Measurements from ENCODE around the gene PALMD. TPM values are rescaled to one million over a fixed set of nuclear protein-coding genes. Genes with fewer than 3 reads are reported as not detected.
A peak's percentile ranks its signal among the peaks of the same experiment; 100 is the strongest.

PALMD gene
- total RNA-seq, 1 donor from 2014 or later: 67.0 TPM

- intact Hi-C loops (cut with DNase I): no loop called here
- no peak for DNase-seq (ENCODE audit: low spot score)
Measured at GRCh38 chr1:99627615-99628014, 18.3 kb upstream of the PALMD start.

- intact Hi-C loops (cut with DNase I): no loop called here
Measured at GRCh38 chr1:99629164-99629563, 16.7 kb upstream of the PALMD start.

GRCh38 chr1:99634971-99635624, 10.8 kb upstream of the PALMD start:
- intact Hi-C loops (cut with DNase I): no loop called here
- DNase-seq (ENCODE audit: low spot score): no peak

More at GRCh38 chr1:99629164-99629563, 16.7 kb upstream of the PALMD start:
- no peak for DNase-seq (ENCODE audit: low spot score)

- intact Hi-C loops (cut with DNase I): no loop called here
- no peak for DNase-seq (ENCODE audit: low spot score)
Measured at GRCh38 chr1:99635664-99636063, 10.2 kb upstream of the PALMD start.

GRCh38 chr1:99636647-99637175, 9.2 kb upstream of the PALMD start:
- intact Hi-C loops (cut with DNase I): no loop called here
- no peak for DNase-seq (ENCODE audit: low spot score)

GRCh38 chr1:99638853-99639252, 7.1 kb upstream of the PALMD start:
- DNase-seq (ENCODE audit: low spot score): no peak
- intact Hi-C loops (cut with DNase I): loop anchor here (2.0 kb wide), 1 partner anchor 36 kb away; no protein-coding TSS in a partner anchor

- intact Hi-C loops (cut with DNase I): loop anchor here (2.0 kb wide), 1 partner anchor 37 kb away; no protein-coding TSS in a partner anchor
- DNase-seq (ENCODE audit: low spot score): no peak
Measured at GRCh38 chr1:99639408-99639807, 6.5 kb upstream of the PALMD start.

- no peak for DNase-seq (ENCODE audit: low spot score)
- intact Hi-C loops (cut with DNase I): loop anchor here (2.0 to 10.0 kb wide), 3 partner anchors 37 to 195 kb away; no protein-coding TSS in a partner anchor
Measured at GRCh38 chr1:99639945-99640344, 6.0 kb upstream of the PALMD start.

- intact Hi-C loops (cut with DNase I): loop anchor here (5.0 to 10.0 kb wide), 2 partner anchors 158 to 196 kb away; no protein-coding TSS in a partner anchor
- no peak for DNase-seq (ENCODE audit: low spot score)
Measured at GRCh38 chr1:99640672-99641071, 5.2 kb upstream of the PALMD start.

GRCh38 chr1:99641558-99641957, 4.4 kb upstream of the PALMD start:
- intact Hi-C loops (cut with DNase I): loop anchor here (5.0 to 10.0 kb wide), 2 partner anchors 159 to 197 kb away; no protein-coding TSS in a partner anchor
- DNase-seq (ENCODE audit: low spot score): no peak

GRCh38 chr1:99642053-99642452, 3.9 kb upstream of the PALMD start:
- DNase-seq (ENCODE audit: low spot score): no peak
- intact Hi-C loops (cut with DNase I): loop anchor here (5.0 to 10.0 kb wide), 2 partner anchors 160 to 197 kb away; no protein-coding TSS in a partner anchor

- no peak for DNase-seq (ENCODE audit: low spot score)
- intact Hi-C loops (cut with DNase I): loop anchor here (5.0 to 10.0 kb wide), 2 partner anchors 161 to 198 kb away; no protein-coding TSS in a partner anchor
Measured at GRCh38 chr1:99643021-99643779, 2.7 kb upstream of the PALMD start.

GRCh38 chr1:99644279-99645004, 1.5 kb upstream of the PALMD start:
- no peak for DNase-seq (ENCODE audit: low spot score)
- intact Hi-C loops (cut with DNase I): loop anchor here (5.0 to 10.0 kb wide), 3 partner anchors 97 to 200 kb away; no protein-coding TSS in a partner anchor

GRCh38 chr1:99645203-99645602, 710 bp upstream of the PALMD start:
- DNase-seq (ENCODE audit: low spot score): no peak
- intact Hi-C loops (cut with DNase I): loop anchor here (5.0 to 10.0 kb wide), 2 partner anchors 98 to 200 kb away; no protein-coding TSS in a partner anchor

- no peak for DNase-seq (ENCODE audit: low spot score)
- intact Hi-C loops (cut with DNase I): loop anchor here (2.0 to 10.0 kb wide), 4 partner anchors 26 to 202 kb away; no protein-coding TSS in a partner anchor
Measured at GRCh38 chr1:99646868-99647267, 955 bp downstream of the PALMD start.

GRCh38 chr1:99647490-99647889, 1.6 kb downstream of the PALMD start:
- DNase-seq (ENCODE audit: low spot score): no peak
- intact Hi-C loops (cut with DNase I): loop anchor here (2.0 to 10.0 kb wide), 4 partner anchors 25 to 203 kb away; no protein-coding TSS in a partner anchor

GRCh38 chr1:99648107-99648506, 2.2 kb downstream of the PALMD start:
- DNase-seq (ENCODE audit: low spot score): peak; percentile 78
- intact Hi-C loops (cut with DNase I): loop anchor here (5.0 to 10.0 kb wide), 2 partner anchors 101 to 203 kb away; no protein-coding TSS in a partner anchor

GRCh38 chr1:99650030-99650429, 4.1 kb downstream of the PALMD start:
- DNase-seq (ENCODE audit: low spot score): no peak
- intact Hi-C loops (cut with DNase I): no loop called here

- no peak for DNase-seq (ENCODE audit: low spot score)
- intact Hi-C loops (cut with DNase I): no loop called here
Measured at GRCh38 chr1:99650773-99651437, 5.0 kb downstream of the PALMD start.
